A549 (cell line): ENCODE results near the gene DNMT1.

Source experiments
- CBX2 ChIP-seq: fragments of 200-600 bp; sonication (generic); IDR thresholded peaks from 2 replicates; pipeline ENCODE4 v1.6.1; 2016; ENCODE audit warnings: low read depth, mild to moderate bottlenecking, borderline replicate concordance
- CHD2 ChIP-seq: fragments of 150-350 bp; IDR thresholded peaks from 2 replicates; pipeline ENCODE4 v1.6.1; 2014; ENCODE audit warnings: low read length; ENCODE audit not compliant: partially characterized antibody
- EP300 ChIP-seq, 2 experiments: fragments of >200 bp; sonication (Bioruptor Twin); formaldehyde crosslinking; IDR thresholded peaks; 2 replicates in 1 of 2; 3 replicates in 1 of 2; pipeline ENCODE4 v1.6.1; 2016 to 2017
- KDM5A ChIP-seq: fragments of 200-600 bp; sonication (generic); IDR thresholded peaks from 2 replicates; pipeline ENCODE4 v1.6.1; 2016; ENCODE audit warnings: antibody characterized with exemption, mild to moderate bottlenecking
- MAZ ChIP-seq: fragments of 150-350 bp; IDR thresholded peaks from 2 replicates; pipeline ENCODE4 v1.6.1; 2014; ENCODE audit warnings: antibody characterized with exemption, low read depth, low read length, borderline replicate concordance
- PBX3 ChIP-seq: IDR thresholded peaks from 2 replicates; pipeline ENCODE4 v1.6.1; 2012
- POLR2A ChIP-seq: IDR thresholded peaks from 2 replicates; pipeline ENCODE4 v1.6.1; 2012; ENCODE audit warnings: mild to moderate bottlenecking, low read length
- RAD21 ChIP-seq, 2 experiments: fragments of >200 bp in 1 of 2; sonication (Bioruptor Twin) in 1 of 2; formaldehyde crosslinking in 1 of 2; IDR thresholded peaks in 1 of 2; conservative IDR thresholded peaks in 1 of 2; 2 replicates in 1 of 2; 3 replicates in 1 of 2; pipeline ENCODE4 v1.6.1; 2012 to 2018; ENCODE audit warnings: inconsistent platforms in 1 of 2
- ZFP36 ChIP-seq: fragments of 450-650 bp; IDR thresholded peaks from 2 replicates; pipeline ENCODE4 v1.6.1; 2014; ENCODE audit warnings: borderline replicate concordance; ENCODE audit not compliant: partially characterized antibody
- TF ChIP-seq, protein P1 (sequence below): fragments of >200 bp; sonication (Bioruptor Twin); formaldehyde crosslinking; IDR thresholded peaks from 3 replicates; pipeline ENCODE4 v1.5.1; 2016

GRCh38 chr19:10226376-10227025 lies 31.7 kb upstream of the DNMT1 start:
- TF ChIP-seq ZFP36: no peak
- no peak for TF ChIP-seq CBX2
- no peak for TF ChIP-seq RAD21 (conservative IDR thresholded peaks at IDR 0.05 in 1 of 2, IDR thresholded peaks at IDR 0.05 in 1 of 2)
- TF ChIP-seq, protein P1, sequence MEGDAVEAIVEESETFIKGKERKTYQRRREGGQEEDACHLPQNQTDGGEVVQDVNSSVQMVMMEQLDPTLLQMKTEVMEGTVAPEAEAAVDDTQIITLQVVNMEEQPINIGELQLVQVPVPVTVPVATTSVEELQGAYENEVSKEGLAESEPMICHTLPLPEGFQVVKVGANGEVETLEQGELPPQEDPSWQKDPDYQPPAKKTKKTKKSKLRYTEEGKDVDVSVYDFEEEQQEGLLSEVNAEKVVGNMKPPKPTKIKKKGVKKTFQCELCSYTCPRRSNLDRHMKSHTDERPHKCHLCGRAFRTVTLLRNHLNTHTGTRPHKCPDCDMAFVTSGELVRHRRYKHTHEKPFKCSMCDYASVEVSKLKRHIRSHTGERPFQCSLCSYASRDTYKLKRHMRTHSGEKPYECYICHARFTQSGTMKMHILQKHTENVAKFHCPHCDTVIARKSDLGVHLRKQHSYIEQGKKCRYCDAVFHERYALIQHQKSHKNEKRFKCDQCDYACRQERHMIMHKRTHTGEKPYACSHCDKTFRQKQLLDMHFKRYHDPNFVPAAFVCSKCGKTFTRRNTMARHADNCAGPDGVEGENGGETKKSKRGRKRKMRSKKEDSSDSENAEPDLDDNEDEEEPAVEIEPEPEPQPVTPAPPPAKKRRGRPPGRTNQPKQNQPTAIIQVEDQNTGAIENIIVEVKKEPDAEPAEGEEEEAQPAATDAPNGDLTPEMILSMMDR: no peak
- TF ChIP-seq EP300 (IDR thresholded peaks at IDR 0.05): no peak
- TF ChIP-seq CHD2: no peak
- no peak for TF ChIP-seq POLR2A
- TF ChIP-seq KDM5A: no peak
- TF ChIP-seq PBX3: no peak
- TF ChIP-seq MAZ: no peak
